ENCODE measurements around the gene CCL14.
"Not testable (repeated sequence)": the region's sequence is repeated elsewhere in the genome, so short reads cannot be mapped to it uniquely, and the experiment has no call there.

The CCL14 gene

GRCh38 chr17:35938492-35938891, 48.0 kb downstream of the CCL14 start:
- not testable (repeated sequence) for DNase-seq

GRCh38 chr17:35936063-35936462, 50.5 kb downstream of the CCL14 start:
- no peak for DNase-seq

GRCh38 chr17:35934760-35935159, 51.8 kb downstream of the CCL14 start:
- no peak for DNase-seq

Data from T-helper 1 cell (primary cell).